PC-3 (cell line): ENCODE measurements around the gene ABO.

ENCODE experiments used
- CTCF ChIP-seq: fragments of 300-600 bp; sonication (generic); conservative IDR thresholded peaks from 2 replicates; pipeline ENCODE4 v1.5.1; 2017; ENCODE audit warnings: antibody characterized with exemption, low read depth, mild to moderate bottlenecking, low read length
- EZH2 ChIP-seq: fragments of 300-600 bp; sonication (generic); IDR thresholded peaks from one replicate; pipeline ENCODE4 v1.6.1; 2017; ENCODE audit warnings: antibody characterized with exemption, mild to moderate bottlenecking, low read length; ENCODE audit not compliant: unreplicated experiment

- TF ChIP-seq CTCF (no peak), EZH2 (no peak)
Observed at GRCh38 chr9:133268335-133269056, 6.5 kb downstream of the ABO start.
